HL-60 (cell line): ENCODE measurements around the gene PRR14L.

Source experiments
- GABPA ChIP-seq: IDR thresholded peaks from 2 replicates; pipeline ENCODE4 v1.6.1; 2012; ENCODE audit warnings: low read depth
- POLR2AphosphoS5 ChIP-seq: IDR thresholded peaks from 2 replicates; pipeline ENCODE4 v1.6.1; 2012; ENCODE audit warnings: low read depth
- SPI1 ChIP-seq: IDR thresholded peaks from 2 replicates; pipeline ENCODE4 v1.6.1; 2012; ENCODE audit warnings: low read depth, mild to moderate bottlenecking, borderline replicate concordance
- TF ChIP-seq, protein P1 (sequence below): IDR thresholded peaks from one replicate; pipeline ENCODE4 v1.5.1; 2011; ENCODE audit warnings: low read length, control low read depth, inconsistent platforms; ENCODE audit not compliant: insufficient read depth
- TF ChIP-seq, protein P2 (sequence below): IDR thresholded peaks from 2 replicates; pipeline ENCODE4 v1.6.1; 2012; ENCODE audit warnings: low read depth; ENCODE audit not compliant: insufficient replicate concordance

DNA sequence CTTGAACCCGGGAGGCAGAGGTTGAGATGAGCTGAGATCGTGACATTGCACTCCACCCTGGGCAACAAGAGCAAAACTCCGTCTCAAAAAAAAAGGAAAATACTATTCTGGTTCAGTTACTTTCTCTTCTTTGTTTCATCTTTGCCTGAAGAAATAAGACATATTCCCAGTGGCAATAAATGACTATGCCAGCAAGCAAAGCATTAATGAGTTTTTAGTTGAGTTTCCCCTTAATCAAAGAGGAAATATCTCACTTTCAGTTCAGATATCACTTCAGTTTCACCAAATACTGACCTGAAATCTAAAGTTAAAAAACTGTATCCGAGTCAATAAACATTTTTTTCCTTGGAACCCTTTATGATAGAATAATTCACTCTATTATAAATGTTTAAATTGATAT is 98.3 kb downstream of the PRR14L start:
- TF ChIP-seq, protein P1, sequence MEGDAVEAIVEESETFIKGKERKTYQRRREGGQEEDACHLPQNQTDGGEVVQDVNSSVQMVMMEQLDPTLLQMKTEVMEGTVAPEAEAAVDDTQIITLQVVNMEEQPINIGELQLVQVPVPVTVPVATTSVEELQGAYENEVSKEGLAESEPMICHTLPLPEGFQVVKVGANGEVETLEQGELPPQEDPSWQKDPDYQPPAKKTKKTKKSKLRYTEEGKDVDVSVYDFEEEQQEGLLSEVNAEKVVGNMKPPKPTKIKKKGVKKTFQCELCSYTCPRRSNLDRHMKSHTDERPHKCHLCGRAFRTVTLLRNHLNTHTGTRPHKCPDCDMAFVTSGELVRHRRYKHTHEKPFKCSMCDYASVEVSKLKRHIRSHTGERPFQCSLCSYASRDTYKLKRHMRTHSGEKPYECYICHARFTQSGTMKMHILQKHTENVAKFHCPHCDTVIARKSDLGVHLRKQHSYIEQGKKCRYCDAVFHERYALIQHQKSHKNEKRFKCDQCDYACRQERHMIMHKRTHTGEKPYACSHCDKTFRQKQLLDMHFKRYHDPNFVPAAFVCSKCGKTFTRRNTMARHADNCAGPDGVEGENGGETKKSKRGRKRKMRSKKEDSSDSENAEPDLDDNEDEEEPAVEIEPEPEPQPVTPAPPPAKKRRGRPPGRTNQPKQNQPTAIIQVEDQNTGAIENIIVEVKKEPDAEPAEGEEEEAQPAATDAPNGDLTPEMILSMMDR: no peak
- TF ChIP-seq POLR2AphosphoS5: no peak
- TF ChIP-seq SPI1: no peak
- no peak for TF ChIP-seq GABPA
- TF ChIP-seq, protein P2, sequence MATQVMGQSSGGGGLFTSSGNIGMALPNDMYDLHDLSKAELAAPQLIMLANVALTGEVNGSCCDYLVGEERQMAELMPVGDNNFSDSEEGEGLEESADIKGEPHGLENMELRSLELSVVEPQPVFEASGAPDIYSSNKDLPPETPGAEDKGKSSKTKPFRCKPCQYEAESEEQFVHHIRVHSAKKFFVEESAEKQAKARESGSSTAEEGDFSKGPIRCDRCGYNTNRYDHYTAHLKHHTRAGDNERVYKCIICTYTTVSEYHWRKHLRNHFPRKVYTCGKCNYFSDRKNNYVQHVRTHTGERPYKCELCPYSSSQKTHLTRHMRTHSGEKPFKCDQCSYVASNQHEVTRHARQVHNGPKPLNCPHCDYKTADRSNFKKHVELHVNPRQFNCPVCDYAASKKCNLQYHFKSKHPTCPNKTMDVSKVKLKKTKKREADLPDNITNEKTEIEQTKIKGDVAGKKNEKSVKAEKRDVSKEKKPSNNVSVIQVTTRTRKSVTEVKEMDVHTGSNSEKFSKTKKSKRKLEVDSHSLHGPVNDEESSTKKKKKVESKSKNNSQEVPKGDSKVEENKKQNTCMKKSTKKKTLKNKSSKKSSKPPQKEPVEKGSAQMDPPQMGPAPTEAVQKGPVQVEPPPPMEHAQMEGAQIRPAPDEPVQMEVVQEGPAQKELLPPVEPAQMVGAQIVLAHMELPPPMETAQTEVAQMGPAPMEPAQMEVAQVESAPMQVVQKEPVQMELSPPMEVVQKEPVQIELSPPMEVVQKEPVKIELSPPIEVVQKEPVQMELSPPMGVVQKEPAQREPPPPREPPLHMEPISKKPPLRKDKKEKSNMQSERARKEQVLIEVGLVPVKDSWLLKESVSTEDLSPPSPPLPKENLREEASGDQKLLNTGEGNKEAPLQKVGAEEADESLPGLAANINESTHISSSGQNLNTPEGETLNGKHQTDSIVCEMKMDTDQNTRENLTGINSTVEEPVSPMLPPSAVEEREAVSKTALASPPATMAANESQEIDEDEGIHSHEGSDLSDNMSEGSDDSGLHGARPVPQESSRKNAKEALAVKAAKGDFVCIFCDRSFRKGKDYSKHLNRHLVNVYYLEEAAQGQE: no peak
